HL-60 (cell line): ENCODE results near the gene LDB3.

ENCODE experiments used
- SPI1 ChIP-seq: IDR thresholded peaks from 2 replicates; pipeline ENCODE4 v1.6.1; 2012; ENCODE audit warnings: low read depth, mild to moderate bottlenecking, borderline replicate concordance
- TF ChIP-seq, protein P1 (sequence below): IDR thresholded peaks from one replicate; pipeline ENCODE4 v1.5.1; 2011; ENCODE audit warnings: low read length, control low read depth, inconsistent platforms; ENCODE audit not compliant: insufficient read depth

DNA sequence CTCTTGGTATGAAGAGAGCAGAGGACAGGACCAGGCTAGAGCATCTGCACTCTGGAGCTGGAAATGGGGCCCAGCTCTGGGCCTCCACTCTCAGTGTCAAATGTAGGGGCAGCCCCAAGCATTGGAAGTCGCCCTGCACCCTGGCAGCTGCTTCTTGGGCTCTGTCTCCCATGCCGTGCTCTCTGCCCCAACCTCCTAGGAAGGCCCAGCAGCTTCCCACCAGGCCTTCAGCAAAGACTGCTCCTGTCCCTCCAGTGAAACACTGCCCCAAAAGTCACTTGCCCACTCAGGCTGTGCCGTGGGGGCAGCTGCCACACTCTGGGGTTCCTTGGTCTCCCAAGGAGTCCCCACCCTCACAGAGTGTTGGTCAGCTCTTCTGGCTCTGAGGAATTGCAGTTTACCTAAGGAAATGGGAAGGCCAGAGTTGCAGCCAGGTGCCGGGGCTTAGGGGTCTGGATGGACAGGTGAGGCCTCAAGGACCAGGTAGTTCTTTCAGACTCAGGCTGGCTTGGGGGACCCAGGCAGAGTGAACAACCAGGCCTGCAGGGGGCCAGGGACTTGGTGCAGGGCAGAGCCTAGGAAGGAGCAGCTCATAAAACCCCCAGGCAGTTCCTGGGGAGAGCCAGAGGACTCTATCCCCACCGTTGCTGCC is 23.4 kb upstream of the LDB3 start:
- TF ChIP-seq, protein P1, sequence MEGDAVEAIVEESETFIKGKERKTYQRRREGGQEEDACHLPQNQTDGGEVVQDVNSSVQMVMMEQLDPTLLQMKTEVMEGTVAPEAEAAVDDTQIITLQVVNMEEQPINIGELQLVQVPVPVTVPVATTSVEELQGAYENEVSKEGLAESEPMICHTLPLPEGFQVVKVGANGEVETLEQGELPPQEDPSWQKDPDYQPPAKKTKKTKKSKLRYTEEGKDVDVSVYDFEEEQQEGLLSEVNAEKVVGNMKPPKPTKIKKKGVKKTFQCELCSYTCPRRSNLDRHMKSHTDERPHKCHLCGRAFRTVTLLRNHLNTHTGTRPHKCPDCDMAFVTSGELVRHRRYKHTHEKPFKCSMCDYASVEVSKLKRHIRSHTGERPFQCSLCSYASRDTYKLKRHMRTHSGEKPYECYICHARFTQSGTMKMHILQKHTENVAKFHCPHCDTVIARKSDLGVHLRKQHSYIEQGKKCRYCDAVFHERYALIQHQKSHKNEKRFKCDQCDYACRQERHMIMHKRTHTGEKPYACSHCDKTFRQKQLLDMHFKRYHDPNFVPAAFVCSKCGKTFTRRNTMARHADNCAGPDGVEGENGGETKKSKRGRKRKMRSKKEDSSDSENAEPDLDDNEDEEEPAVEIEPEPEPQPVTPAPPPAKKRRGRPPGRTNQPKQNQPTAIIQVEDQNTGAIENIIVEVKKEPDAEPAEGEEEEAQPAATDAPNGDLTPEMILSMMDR, result no peak
- TF ChIP-seq SPI1, result no peak
